Measurements from ENCODE around the gene VSNL1. TPM values are rescaled to one million over a fixed set of nuclear protein-coding genes. Genes with fewer than 3 reads are reported as not detected.
A peak's percentile ranks its signal among the peaks of the same experiment; 100 is the strongest.

VSNL1 gene
- total RNA-seq (2014; rRNA removed) (not detected in 2 replicates), Bru-seq, nascent RNA (percentile 1 among the genes with signal in this experiment), BruChase-seq, experiment 1, labeled RNA remaining after a 6-hour chase (percentile 1 among the genes with signal in this experiment), BruChase-seq, experiment 2, labeled RNA remaining after a 2-hour chase (percentile 2 among the genes with signal in this experiment)
- long read RNA-seq: 0 reads

DNA sequence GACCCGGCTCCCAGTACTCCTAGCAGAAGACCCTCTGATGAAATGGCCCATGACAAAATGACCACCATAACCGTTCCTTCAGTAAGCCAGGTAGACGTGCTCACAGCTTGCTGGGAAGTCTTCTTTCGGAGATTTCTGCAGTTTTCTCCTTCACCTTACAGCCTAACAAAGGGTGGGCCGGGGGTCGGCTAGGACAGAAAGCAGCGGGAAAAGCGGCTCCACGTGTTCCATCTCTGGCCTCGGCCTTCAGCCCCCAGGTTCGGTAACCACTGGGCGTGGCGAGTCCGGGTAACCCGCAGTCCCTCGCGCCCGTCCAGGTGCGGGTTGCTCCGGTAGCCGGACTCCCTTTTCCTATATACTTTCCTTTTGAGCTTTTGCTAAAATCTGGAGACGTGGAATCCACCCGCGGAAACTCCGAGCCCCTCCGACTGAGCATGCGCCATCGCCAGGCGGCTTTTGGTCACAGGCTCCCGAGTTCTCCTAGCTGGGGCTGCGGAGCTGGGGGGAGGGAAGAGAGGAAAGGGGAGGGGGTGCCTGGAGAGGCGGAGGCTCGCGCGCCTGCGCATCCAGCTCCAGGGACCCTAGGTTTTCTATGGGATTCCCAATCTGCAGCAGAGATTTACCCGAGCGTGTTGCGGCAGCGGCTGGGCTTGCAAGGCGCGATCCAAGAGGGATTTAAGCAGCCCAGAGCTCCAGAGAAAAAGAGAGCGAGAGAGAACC lies at the start of gene VSNL1:
TSS of gene VSNL1 (plus strand) at position 604 of the 720 bp plus-strand sequence. CDS start 51,379 bp downstream, outside the sequence.
- no peak within 1 kb of the TSS for H3K9ac ChIP-seq (ENCODE audit: low read length)
- TF ChIP-seq EZH2 (IDR thresholded peaks at IDR 0.05; ENCODE audit: low read length, unreplicated experiment) (peak; percentile 20), EZH2phosphoT487 (IDR thresholded peaks at IDR 0.05; ENCODE audit: borderline replicate concordance, low read length) (no peak)
- TF ChIP-seq, protein P1, sequence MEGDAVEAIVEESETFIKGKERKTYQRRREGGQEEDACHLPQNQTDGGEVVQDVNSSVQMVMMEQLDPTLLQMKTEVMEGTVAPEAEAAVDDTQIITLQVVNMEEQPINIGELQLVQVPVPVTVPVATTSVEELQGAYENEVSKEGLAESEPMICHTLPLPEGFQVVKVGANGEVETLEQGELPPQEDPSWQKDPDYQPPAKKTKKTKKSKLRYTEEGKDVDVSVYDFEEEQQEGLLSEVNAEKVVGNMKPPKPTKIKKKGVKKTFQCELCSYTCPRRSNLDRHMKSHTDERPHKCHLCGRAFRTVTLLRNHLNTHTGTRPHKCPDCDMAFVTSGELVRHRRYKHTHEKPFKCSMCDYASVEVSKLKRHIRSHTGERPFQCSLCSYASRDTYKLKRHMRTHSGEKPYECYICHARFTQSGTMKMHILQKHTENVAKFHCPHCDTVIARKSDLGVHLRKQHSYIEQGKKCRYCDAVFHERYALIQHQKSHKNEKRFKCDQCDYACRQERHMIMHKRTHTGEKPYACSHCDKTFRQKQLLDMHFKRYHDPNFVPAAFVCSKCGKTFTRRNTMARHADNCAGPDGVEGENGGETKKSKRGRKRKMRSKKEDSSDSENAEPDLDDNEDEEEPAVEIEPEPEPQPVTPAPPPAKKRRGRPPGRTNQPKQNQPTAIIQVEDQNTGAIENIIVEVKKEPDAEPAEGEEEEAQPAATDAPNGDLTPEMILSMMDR (conservative IDR thresholded peaks at IDR 0.05; ENCODE audit: low read depth, low read length): no peak
- DNase-seq: no peak
- ChIA-PET POLR2A (ENCODE audit: unreplicated experiment) (no interaction called here), CTCF (no interaction called here)
- intact Hi-C loops (cut with micrococcal nuclease): no loop called here
- H3K27me3 ChIP-seq (ENCODE audit: low read length): peaks cover 79% of the 10 kb centered on the region
- H3K36me3 ChIP-seq (ENCODE audit: low read depth, low read length): no peaks in the 10 kb centered on the region
- no TSS peak for BruUV-seq (replicated peaks)
- H3F3A ChIP-seq (ENCODE audit: low read length, unreplicated experiment): no peaks in the 10 kb centered on the region
- no peaks in the 10 kb centered on the region for H3K79me2 ChIP-seq (ENCODE audit: low read length)
- H3K9me2 ChIP-seq (replicated peaks; ENCODE audit: low read length): no peaks in the 10 kb centered on the region
- no peak within 1 kb of the TSS for H3K4me2 ChIP-seq (ENCODE audit: low read length)
- no peak within 1 kb of the TSS for H3K27ac ChIP-seq (ENCODE audit: low read length)
- ATAC-seq: no peak
- H4K20me1 ChIP-seq (ENCODE audit: low read length): no peaks in the 10 kb centered on the region
- H3K9me3 ChIP-seq (ENCODE audit: low read length): no peaks in the 10 kb centered on the region
- H3K4me1 ChIP-seq (ENCODE audit: insufficient read depth, low read length): no peaks in the 10 kb centered on the region
- no peak within 1 kb of the TSS for H3K4me3 ChIP-seq (ENCODE audit: low read length)
- no peak within 1 kb of the TSS for H2AFZ ChIP-seq (ENCODE audit: low read length)

- TF ChIP-seq EZH2phosphoT487 (IDR thresholded peaks at IDR 0.05; ENCODE audit: borderline replicate concordance, low read length): no peak
- no peak for TF ChIP-seq EZH2 (IDR thresholded peaks at IDR 0.05; ENCODE audit: low read length, unreplicated experiment)
- no peak overlapping the region for H3K27ac ChIP-seq (ENCODE audit: low read length)
- no peak overlapping the region for H3K4me3 ChIP-seq (ENCODE audit: low read length)
- H3K79me2 ChIP-seq (ENCODE audit: low read length): no peaks in the 10 kb centered on the region
- no peak for ATAC-seq
- DNase-seq: no peak
- no TSS peak for BruUV-seq (replicated peaks)
- no peak overlapping the region for H3K4me2 ChIP-seq (ENCODE audit: low read length)
- no peak overlapping the region for H3K9ac ChIP-seq (ENCODE audit: low read length)
- intact Hi-C loops (cut with micrococcal nuclease): no loop called here
- H3K9me2 ChIP-seq (replicated peaks; ENCODE audit: low read length): no peaks in the 10 kb centered on the region
- H3F3A ChIP-seq (ENCODE audit: low read length, unreplicated experiment): no peaks in the 10 kb centered on the region
- H3K36me3 ChIP-seq (ENCODE audit: low read depth, low read length): no peaks in the 10 kb centered on the region
- ChIA-PET CTCF (no interaction called here), POLR2A (ENCODE audit: unreplicated experiment) (no interaction called here)
- no peak overlapping the region for H2AFZ ChIP-seq (ENCODE audit: low read length)
- no peaks in the 10 kb centered on the region for H3K4me1 ChIP-seq (ENCODE audit: insufficient read depth, low read length)
- no peaks in the 10 kb centered on the region for H3K27me3 ChIP-seq (ENCODE audit: low read length)
- no peaks in the 10 kb centered on the region for H4K20me1 ChIP-seq (ENCODE audit: low read length)
- no peaks in the 10 kb centered on the region for H3K9me3 ChIP-seq (ENCODE audit: low read length)
Observed at GRCh38 chr2:17495590-17495989, 44.9 kb upstream of the VSNL1 start.

GRCh38 chr2:17497718-17498117 lies 42.8 kb upstream of the VSNL1 start:
- intact Hi-C loops (cut with micrococcal nuclease): no loop called here
- POLR2A ChIA-PET (ENCODE audit: unreplicated experiment): no interaction called here
- no peak for DNase-seq

More at GRCh38 chr2:17497718-17498117, 42.8 kb upstream of the VSNL1 start:
- Histone ChIP-seq H3K9ac (ENCODE audit: low read length) (no peak overlapping the region), H3K9me2 (replicated peaks; ENCODE audit: low read length) (no peaks in the 10 kb centered on the region), H3K4me3 (ENCODE audit: low read length) (no peak overlapping the region), H3K9me3 (ENCODE audit: low read length) (no peaks in the 10 kb centered on the region), H2AFZ (ENCODE audit: low read length) (no peak overlapping the region), H3K4me2 (ENCODE audit: low read length) (no peak overlapping the region), H3K79me2 (ENCODE audit: low read length) (no peaks in the 10 kb centered on the region), H3K36me3 (ENCODE audit: low read depth, low read length) (no peaks in the 10 kb centered on the region), H3F3A (ENCODE audit: low read length, unreplicated experiment) (no peaks in the 10 kb centered on the region), H3K4me1 (ENCODE audit: insufficient read depth, low read length) (no peaks in the 10 kb centered on the region), H3K27ac (ENCODE audit: low read length) (no peak overlapping the region), H4K20me1 (ENCODE audit: low read length) (no peaks in the 10 kb centered on the region), H3K27me3 (ENCODE audit: low read length) (no peaks in the 10 kb centered on the region)
- TF ChIP-seq, protein P1 (conservative IDR thresholded peaks at IDR 0.05; ENCODE audit: low read depth, low read length): no peak
- TF ChIP-seq EZH2 (IDR thresholded peaks at IDR 0.05; ENCODE audit: low read length, unreplicated experiment) (no peak), EZH2phosphoT487 (IDR thresholded peaks at IDR 0.05; ENCODE audit: borderline replicate concordance, low read length) (no peak)
- no peak for ATAC-seq
- CTCF ChIA-PET: no interaction called here
- BruUV-seq (replicated peaks): no TSS peak
